Measurements from ENCODE around the gene LGALSL. TPM values are rescaled to one million over a fixed set of nuclear protein-coding genes. Genes with fewer than 3 reads are reported as not detected.

LGALSL gene
- total RNA-seq, 1 donor from 2014 or later = 30.2 TPM

DNA sequence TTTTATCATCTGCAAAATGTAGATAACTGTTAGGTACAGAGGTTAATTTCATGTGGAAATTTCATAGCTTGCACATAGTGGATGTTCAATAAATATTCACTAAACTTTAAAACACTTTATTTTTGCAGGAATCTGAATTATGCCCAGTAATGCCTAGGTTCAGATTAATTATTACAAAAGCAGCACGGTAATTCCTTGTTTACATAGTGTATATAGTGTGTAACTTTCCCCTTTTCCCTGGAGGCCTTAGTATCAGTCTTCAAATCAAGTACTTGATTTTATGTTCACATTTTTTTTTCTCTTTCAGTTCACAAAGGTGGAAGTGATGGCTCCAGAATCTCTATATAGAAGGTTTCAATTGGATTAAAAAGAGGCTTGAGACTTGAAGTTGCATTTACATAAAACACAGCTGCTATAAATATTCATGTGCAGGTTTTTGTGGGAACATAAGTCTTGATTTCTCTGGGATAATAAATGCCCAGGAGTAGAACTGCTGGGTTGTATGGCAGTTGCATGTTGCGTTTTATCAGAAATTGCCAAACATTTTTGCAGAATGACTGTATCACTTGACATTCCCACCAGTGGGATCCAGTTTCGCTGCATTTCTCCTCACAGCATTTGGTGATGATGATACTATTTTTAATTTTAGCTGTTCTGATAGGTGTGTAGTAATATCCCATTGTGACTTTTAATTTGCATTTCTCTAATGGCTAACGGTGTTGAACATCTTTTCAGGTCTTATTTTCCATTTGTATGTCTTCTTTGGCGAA is 27.6 kb upstream of the LGALSL start:
- H3K4me1 Mint-ChIP-seq (ENCODE audit: unreplicated experiment) = peaks cover under 1% of the 10 kb centered on the region
- H3K36me3 Mint-ChIP-seq (ENCODE audit: low read depth, unreplicated experiment) = no peaks in the 10 kb centered on the region
- DNase-seq (ENCODE audit: low spot score) = no peak
- H3K9me3 Mint-ChIP-seq (ENCODE audit: unreplicated experiment) = no peaks in the 10 kb centered on the region
- H3K27me3 Mint-ChIP-seq (ENCODE audit: unreplicated experiment) = peaks cover 4% of the 10 kb centered on the region
- no peak overlapping the region for H3K4me3 Mint-ChIP-seq (ENCODE audit: unreplicated experiment)
- TF ChIP-seq, protein P1, sequence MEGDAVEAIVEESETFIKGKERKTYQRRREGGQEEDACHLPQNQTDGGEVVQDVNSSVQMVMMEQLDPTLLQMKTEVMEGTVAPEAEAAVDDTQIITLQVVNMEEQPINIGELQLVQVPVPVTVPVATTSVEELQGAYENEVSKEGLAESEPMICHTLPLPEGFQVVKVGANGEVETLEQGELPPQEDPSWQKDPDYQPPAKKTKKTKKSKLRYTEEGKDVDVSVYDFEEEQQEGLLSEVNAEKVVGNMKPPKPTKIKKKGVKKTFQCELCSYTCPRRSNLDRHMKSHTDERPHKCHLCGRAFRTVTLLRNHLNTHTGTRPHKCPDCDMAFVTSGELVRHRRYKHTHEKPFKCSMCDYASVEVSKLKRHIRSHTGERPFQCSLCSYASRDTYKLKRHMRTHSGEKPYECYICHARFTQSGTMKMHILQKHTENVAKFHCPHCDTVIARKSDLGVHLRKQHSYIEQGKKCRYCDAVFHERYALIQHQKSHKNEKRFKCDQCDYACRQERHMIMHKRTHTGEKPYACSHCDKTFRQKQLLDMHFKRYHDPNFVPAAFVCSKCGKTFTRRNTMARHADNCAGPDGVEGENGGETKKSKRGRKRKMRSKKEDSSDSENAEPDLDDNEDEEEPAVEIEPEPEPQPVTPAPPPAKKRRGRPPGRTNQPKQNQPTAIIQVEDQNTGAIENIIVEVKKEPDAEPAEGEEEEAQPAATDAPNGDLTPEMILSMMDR (IDR thresholded peaks at IDR 0.05; ENCODE audit: unreplicated experiment) = no peak
- H3K27ac Mint-ChIP-seq (ENCODE audit: unreplicated experiment) = no peak overlapping the region

DNA sequence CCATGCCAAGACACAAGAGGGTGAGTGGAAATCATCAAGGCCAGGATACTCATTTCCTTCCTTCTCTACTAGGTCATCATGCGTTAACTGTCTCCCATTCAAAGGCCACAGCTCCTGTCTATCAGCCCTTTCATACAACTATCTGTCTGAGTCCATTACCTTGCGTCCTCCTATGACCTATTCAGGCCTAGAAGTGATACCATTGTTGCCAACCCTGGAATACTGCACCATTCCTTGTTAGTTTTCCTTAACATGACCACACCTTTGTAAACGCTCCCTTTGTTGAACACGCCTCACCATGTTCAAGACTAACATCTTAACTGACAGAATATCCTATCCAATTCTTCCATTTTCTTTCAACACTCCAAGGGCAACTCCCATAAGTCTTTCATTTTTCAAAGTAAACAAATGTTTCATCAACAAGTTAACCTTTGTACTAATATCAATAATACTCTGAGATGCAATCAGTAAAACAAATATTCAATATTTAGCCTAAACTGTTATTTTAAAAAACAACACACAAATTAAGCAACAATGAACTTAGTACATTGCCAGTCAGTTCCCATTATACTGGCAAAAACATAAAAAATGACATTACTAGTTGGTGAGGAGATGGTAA is 19.8 kb upstream of the LGALSL start:
- no peak for DNase-seq (ENCODE audit: low spot score)
- Mint-ChIP-seq H3K9me3 (ENCODE audit: unreplicated experiment) (no peaks in the 10 kb centered on the region), H3K36me3 (ENCODE audit: low read depth, unreplicated experiment) (no peaks in the 10 kb centered on the region), H3K27ac (ENCODE audit: unreplicated experiment) (no peak overlapping the region), H3K4me1 (ENCODE audit: unreplicated experiment) (peaks cover 11% of the 10 kb centered on the region), H3K27me3 (ENCODE audit: unreplicated experiment) (no peaks in the 10 kb centered on the region), H3K4me3 (ENCODE audit: unreplicated experiment) (no peak overlapping the region)
- TF ChIP-seq, protein P1 (IDR thresholded peaks at IDR 0.05; ENCODE audit: unreplicated experiment) = no peak

DNA sequence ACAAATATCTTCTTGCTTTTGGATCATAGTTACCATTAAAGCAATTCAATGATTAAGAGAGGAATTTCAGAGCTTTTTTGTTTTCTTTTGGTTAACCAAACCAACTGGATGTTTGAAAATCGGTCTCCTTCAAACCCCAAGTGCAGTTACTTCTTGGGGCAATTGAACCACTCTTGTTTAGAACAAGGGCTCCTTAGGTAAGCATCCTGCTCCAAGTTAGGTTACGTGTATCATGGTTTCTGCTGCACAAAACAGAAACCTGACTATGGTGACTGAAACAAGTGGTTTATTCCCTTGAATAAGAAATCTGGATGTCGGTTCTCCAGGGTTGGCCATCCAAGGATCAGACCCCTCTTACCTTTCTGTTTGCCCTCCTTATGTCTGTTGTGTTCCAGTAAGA is 16.1 kb upstream of the LGALSL start:
- H3K4me3 Mint-ChIP-seq (ENCODE audit: unreplicated experiment) = no peak overlapping the region
- no peaks in the 10 kb centered on the region for H3K36me3 Mint-ChIP-seq (ENCODE audit: low read depth, unreplicated experiment)
- no peaks in the 10 kb centered on the region for H3K27me3 Mint-ChIP-seq (ENCODE audit: unreplicated experiment)
- DNase-seq (ENCODE audit: low spot score) = no peak
- H3K9me3 Mint-ChIP-seq (ENCODE audit: unreplicated experiment) = no peaks in the 10 kb centered on the region
- TF ChIP-seq, protein P1 (IDR thresholded peaks at IDR 0.05; ENCODE audit: unreplicated experiment) = no peak
- no peak overlapping the region for H3K27ac Mint-ChIP-seq (ENCODE audit: unreplicated experiment)
- H3K4me1 Mint-ChIP-seq (ENCODE audit: unreplicated experiment) = no peaks in the 10 kb centered on the region

DNA sequence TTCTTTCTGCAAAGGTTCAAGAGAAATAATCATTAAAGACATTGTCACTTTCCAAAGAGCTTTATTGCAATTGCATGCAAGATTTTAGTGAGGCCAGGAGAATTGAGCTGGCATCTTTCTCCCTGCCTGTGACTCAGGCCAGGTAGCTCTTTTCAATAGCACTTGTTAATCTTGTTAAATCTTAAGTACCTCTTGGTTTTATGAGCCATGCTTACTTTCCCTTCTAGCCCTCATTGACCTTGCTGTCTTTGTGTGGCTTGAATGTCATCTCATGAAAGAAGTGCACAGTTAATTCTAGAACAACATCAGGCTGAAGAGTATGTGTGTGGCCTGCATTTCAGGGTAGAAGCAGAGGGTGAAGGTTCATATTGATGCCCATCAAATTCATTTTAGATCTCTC is 14.8 kb upstream of the LGALSL start:
- H3K36me3 Mint-ChIP-seq (ENCODE audit: low read depth, unreplicated experiment) = no peaks in the 10 kb centered on the region
- TF ChIP-seq, protein P1 (IDR thresholded peaks at IDR 0.05; ENCODE audit: unreplicated experiment) = no peak
- H3K4me3 Mint-ChIP-seq (ENCODE audit: unreplicated experiment) = no peak overlapping the region
- H3K9me3 Mint-ChIP-seq (ENCODE audit: unreplicated experiment) = no peaks in the 10 kb centered on the region
- no peak for DNase-seq (ENCODE audit: low spot score)
- no peaks in the 10 kb centered on the region for H3K4me1 Mint-ChIP-seq (ENCODE audit: unreplicated experiment)
- no peaks in the 10 kb centered on the region for H3K27me3 Mint-ChIP-seq (ENCODE audit: unreplicated experiment)
- no peak overlapping the region for H3K27ac Mint-ChIP-seq (ENCODE audit: unreplicated experiment)

DNA sequence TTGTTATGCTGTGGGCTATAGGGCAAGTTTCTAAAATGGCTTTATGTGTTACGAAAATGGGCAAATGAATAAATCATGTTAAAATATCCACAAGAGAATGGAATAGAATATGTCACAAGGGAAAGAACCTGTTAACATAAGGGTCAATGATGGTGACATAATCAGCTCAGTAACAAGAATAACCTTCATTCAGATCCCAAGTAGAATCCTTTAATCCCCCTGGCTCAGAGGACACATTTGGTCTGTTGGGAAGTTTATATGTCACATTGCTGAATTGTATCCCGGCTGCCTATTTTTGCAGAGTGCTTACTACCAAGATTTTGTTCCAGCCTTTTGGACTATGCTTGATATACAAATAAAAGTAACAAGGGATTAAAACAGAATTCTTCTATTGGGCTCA is 13.1 kb upstream of the LGALSL start:
- H3K4me3 Mint-ChIP-seq (ENCODE audit: unreplicated experiment) = no peak overlapping the region
- no peaks in the 10 kb centered on the region for H3K27me3 Mint-ChIP-seq (ENCODE audit: unreplicated experiment)
- DNase-seq (ENCODE audit: low spot score) = no peak
- TF ChIP-seq, protein P1 (IDR thresholded peaks at IDR 0.05; ENCODE audit: unreplicated experiment) = no peak
- H3K4me1 Mint-ChIP-seq (ENCODE audit: unreplicated experiment) = no peaks in the 10 kb centered on the region
- no peak overlapping the region for H3K27ac Mint-ChIP-seq (ENCODE audit: unreplicated experiment)
- no peaks in the 10 kb centered on the region for H3K9me3 Mint-ChIP-seq (ENCODE audit: unreplicated experiment)
- H3K36me3 Mint-ChIP-seq (ENCODE audit: low read depth, unreplicated experiment) = no peaks in the 10 kb centered on the region

Data from endothelial cell (in vitro differentiated cells).